Adipose tissue (tissue), 3 donors: ENCODE measurements around the gene THAP12. TPM values are rescaled to one million over a fixed set of nuclear protein-coding genes. Genes with fewer than 3 reads are reported as not detected.

Experiments used
- H3K27ac ChIP-seq: one replicate; pipeline ENCODE4 v1.5.1; 2013; ENCODE audit warnings: low read depth, low read length
- WGBS, 3 donors: extraction: QIAGEN DNeasy Blood & Tissue Kit; methylation state at CpG; one replicate each; pipeline ENCODE4 v1.1.7; 2013; 5-methylcytosine and 5-hydroxymethylcytosine counted together
- polyA plus RNA-seq, 3 donors: library from polyadenylated mRNA; stranded (reverse); fragments of 200-250 nt; gene quantifications; one replicate each; pipeline ENCODE4 v1.2.3, GENCODE V29; 2013
- donor health status: healthy with polysubstance abuse.
- donor health status: Bipolar disorder and iron deficiency.
- donor health status: healthy.

The THAP12 gene
- polyA plus RNA-seq, 3 donors = 15.2 to 43.6 (median 24.0) TPM

- WGBS, 3 donors = 87 to 95% (median 94%) methylated on average over 8 of the region's 8 CpGs
- no peak overlapping the region for H3K27ac ChIP-seq
Measured at GRCh38 chr11:76315182-76315853, 65.6 kb downstream of the THAP12 start.

GRCh38 chr11:76314741-76315090 is 66.2 kb downstream of the THAP12 start:
- H3K27ac ChIP-seq = no peak overlapping the region
- WGBS, 3 donors = 77 to 99% (median 94%) methylated on average over 4 of the region's 4 CpGs

- H3K27ac ChIP-seq = no peak overlapping the region
- 55 to 69% (median 58%) methylated on average over 15 of the region's 15 CpGs for WGBS, 3 donors
Measured at GRCh38 chr11:76313913-76314740, 66.8 kb downstream of the THAP12 start.

- H3K27ac ChIP-seq = no peak overlapping the region
- WGBS, 3 donors = 57 to 86% (median 81%) methylated on average over 3 of the region's 3 CpGs
Measured at GRCh38 chr11:76313271-76313670, 67.7 kb downstream of the THAP12 start.

- H3K27ac ChIP-seq = no peak overlapping the region
- 64 to 72% (median 67%) methylated on average over 13 of the region's 13 CpGs for WGBS, 3 donors
Measured at GRCh38 chr11:76310832-76311595, 69.9 kb downstream of the THAP12 start.

GRCh38 chr11:76307978-76308747 is 72.8 kb downstream of the THAP12 start:
- 78 to 84% (median 80%) methylated on average over 6 of the region's 6 CpGs for WGBS, 3 donors

GRCh38 chr11:76307396-76307795 is 73.5 kb downstream of the THAP12 start:
- H3K27ac ChIP-seq = no peak overlapping the region
- WGBS, 3 donors = 68 to 81% (median 78%) methylated on average over 9 of the region's 9 CpGs

More at GRCh38 chr11:76307978-76308747, 72.8 kb downstream of the THAP12 start:
- no peak overlapping the region for H3K27ac ChIP-seq

GRCh38 chr11:76303399-76303798 is 77.5 kb downstream of the THAP12 start:
- 51 to 61% (median 60%) methylated on average over 3 of the region's 3 CpGs for WGBS, 3 donors
- H3K27ac ChIP-seq = no peak overlapping the region

GRCh38 chr11:76302996-76303395 is 77.9 kb downstream of the THAP12 start:
- WGBS, 3 donors = 67 to 79% (median 76%) methylated on average over 3 of the region's 3 CpGs
- H3K27ac ChIP-seq = no peak overlapping the region

Other genes with a start within 250 kb of the THAP12 start
- 10 to 100 TPM in 2 of 3 donors, 1 to 10 TPM in 1; 8.3 to 32.8 (median 16.5) TPM for gene WNT11, start 174.6 kb downstream of the THAP12 start, polyA plus RNA-seq
- 1 to 10 TPM in 1 of 3 donors, under 1 TPM in 2; 0.34 to 2.4 (median 0.37) TPM for gene GVQW3, start 191 bp upstream of the THAP12 start, polyA plus RNA-seq
- 1 to 10 TPM; 3.8 to 7.3 (median 6.7) TPM for gene EMSY, start 63.9 kb upstream of the THAP12 start, polyA plus RNA-seq